Measurements from ENCODE around the gene PSMA5.

Gene PSMA5

GRCh38 chr1:109356505-109356904, 69.7 kb downstream of the PSMA5 start:
- H3K4me3 ChIP-seq (ENCODE audit: low read depth, low read length), result no peak overlapping the region
- no peak for DNase-seq (ENCODE audit: low read depth)
- TF ChIP-seq CTCF (IDR thresholded peaks at IDR 0.05; ENCODE audit: low read depth, low read length, missing control alignments), result no peak

- no peak overlapping the region for H3K4me3 ChIP-seq (ENCODE audit: low read depth, low read length)
- DNase-seq (ENCODE audit: low read depth), result no peak
- no peak for TF ChIP-seq CTCF (IDR thresholded peaks at IDR 0.05; ENCODE audit: low read depth, low read length, missing control alignments)
These were observed 71.3 kb downstream of the PSMA5 start for GRCh38 chr1:109354929-109355328.

- no peak for DNase-seq (ENCODE audit: low read depth)
- no peak for TF ChIP-seq CTCF (IDR thresholded peaks at IDR 0.05; ENCODE audit: low read depth, low read length, missing control alignments)
These were observed 74.8 kb downstream of the PSMA5 start for GRCh38 chr1:109351457-109351856.

GRCh38 chr1:109350655-109351054, 75.6 kb downstream of the PSMA5 start:
- no peak for DNase-seq (ENCODE audit: low read depth)
- H3K4me3 ChIP-seq (ENCODE audit: low read depth, low read length), result no peak overlapping the region
- TF ChIP-seq CTCF (IDR thresholded peaks at IDR 0.05; ENCODE audit: low read depth, low read length, missing control alignments), result no peak

More at GRCh38 chr1:109351457-109351856, 74.8 kb downstream of the PSMA5 start:
- no peak overlapping the region for H3K4me3 ChIP-seq (ENCODE audit: low read depth, low read length)

GRCh38 chr1:109350182-109350581, 76.1 kb downstream of the PSMA5 start:
- no peak for TF ChIP-seq CTCF (IDR thresholded peaks at IDR 0.05; ENCODE audit: low read depth, low read length, missing control alignments)
- no peak for DNase-seq (ENCODE audit: low read depth)
- no peak overlapping the region for H3K4me3 ChIP-seq (ENCODE audit: low read depth, low read length)
